ENCODE results near the gene QRICH1.

DNA sequence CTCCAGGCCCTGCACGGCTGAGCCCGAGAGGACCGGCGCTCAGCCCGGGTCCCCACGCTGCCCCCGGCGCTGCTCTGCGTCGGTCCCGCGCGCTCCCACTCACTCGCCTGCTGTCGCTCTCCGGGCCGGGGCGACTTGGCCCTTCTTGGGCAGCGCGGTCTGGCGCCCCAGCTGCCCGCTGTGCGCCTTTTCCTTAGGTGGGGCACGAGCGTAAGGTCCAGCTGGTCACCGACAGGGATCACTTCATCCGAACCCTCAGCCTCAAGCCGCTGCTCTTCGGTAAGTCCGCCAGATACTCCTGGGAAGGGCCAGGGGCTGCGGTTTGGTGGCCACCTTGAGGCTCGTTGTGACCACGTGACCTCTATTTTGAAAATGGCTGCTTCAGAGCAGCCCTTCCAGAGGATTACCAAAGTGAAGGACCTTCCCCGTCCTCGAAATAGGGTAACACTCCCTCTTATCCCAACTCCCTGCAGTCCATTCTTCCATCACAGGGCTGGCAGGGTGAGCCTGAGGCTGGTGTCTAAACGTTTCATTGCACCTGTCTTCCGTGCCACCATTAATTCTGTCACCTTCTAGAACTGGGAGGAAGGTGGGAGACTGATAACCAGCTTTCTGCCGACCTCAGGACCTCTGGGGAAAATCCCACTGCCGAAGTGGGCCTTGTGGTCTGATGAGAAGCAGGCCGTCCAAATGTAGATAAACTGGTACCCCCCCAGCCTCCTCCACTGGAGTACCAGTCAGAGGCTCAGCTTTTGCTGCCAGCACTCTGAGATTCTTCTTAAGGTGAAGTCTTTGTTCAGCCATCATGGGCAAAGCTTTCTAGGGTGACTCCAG is 103.0 kb downstream of the QRICH1 start:
- TF ChIP-seq, protein P1, sequence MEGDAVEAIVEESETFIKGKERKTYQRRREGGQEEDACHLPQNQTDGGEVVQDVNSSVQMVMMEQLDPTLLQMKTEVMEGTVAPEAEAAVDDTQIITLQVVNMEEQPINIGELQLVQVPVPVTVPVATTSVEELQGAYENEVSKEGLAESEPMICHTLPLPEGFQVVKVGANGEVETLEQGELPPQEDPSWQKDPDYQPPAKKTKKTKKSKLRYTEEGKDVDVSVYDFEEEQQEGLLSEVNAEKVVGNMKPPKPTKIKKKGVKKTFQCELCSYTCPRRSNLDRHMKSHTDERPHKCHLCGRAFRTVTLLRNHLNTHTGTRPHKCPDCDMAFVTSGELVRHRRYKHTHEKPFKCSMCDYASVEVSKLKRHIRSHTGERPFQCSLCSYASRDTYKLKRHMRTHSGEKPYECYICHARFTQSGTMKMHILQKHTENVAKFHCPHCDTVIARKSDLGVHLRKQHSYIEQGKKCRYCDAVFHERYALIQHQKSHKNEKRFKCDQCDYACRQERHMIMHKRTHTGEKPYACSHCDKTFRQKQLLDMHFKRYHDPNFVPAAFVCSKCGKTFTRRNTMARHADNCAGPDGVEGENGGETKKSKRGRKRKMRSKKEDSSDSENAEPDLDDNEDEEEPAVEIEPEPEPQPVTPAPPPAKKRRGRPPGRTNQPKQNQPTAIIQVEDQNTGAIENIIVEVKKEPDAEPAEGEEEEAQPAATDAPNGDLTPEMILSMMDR (conservative IDR thresholded peaks at IDR 0.05; ENCODE audit: low read length), result no peak
- TF ChIP-seq EZH2phosphoT487 (IDR thresholded peaks at IDR 0.05; ENCODE audit: borderline replicate concordance, low read depth, low read length), result no peak
